Transverse colon (tissue), 3 donors: ENCODE data around the gene RNU1-2.

Experiments used
- CTCF ChIP-seq, 5 experiments: fragments of 200-600 bp in 3 of 5; fragments of 450-650 bp in 2 of 5; sonication (generic) in 3 of 5; IDR thresholded peaks; 1 replicate in 2 of 5; 2 replicates in 3 of 5; pipeline ENCODE4 v1.5.1; 2016 to 2017; ENCODE audit warnings: antibody characterized with exemption in 5 of 5, inconsistent platforms in 3 of 5, mild to moderate bottlenecking in 2 of 5, moderate library complexity in 1 of 5
- EP300 ChIP-seq: sonication (generic); formaldehyde crosslinking; IDR thresholded peaks from one replicate; pipeline ENCODE4 v1.6.1; 2017; ENCODE audit warnings: antibody characterized with exemption, low read depth
- POLR2A ChIP-seq: fragments of 450-650 bp; IDR thresholded peaks from one replicate; pipeline ENCODE4 v1.6.1; 2016; ENCODE audit warnings: antibody characterized with exemption, mild to moderate bottlenecking, moderate library complexity

GRCh38 chr1:16903054-16903453 lies 7.3 kb downstream of the RNU1-2 start:
- no peak for TF ChIP-seq POLR2A
- TF ChIP-seq CTCF (IDR thresholded peaks at IDR 0.05), result no peak
- no peak for TF ChIP-seq EP300
